Activated CD4-positive, alpha-beta T cell treated with anti-CD3 and anti-CD28 coated beads, Interleukin-2, amount 50 U/mL, for 1 hour (primary cell): Measurements from ENCODE around the gene CNTLN.
"Not testable (repeated sequence)": the region's sequence is repeated elsewhere in the genome, so short reads cannot be mapped to it uniquely, and the experiment has no call there.

Experiments
- DNase-seq: peaks from one replicate; pipeline ENCODE4 v3.0.0-alpha.2; 2020

The CNTLN gene

GRCh38 chr9:17433526-17433925, 298.7 kb downstream of the CNTLN start:
- no peak for DNase-seq

GRCh38 chr9:17436854-17437253, 302.0 kb downstream of the CNTLN start:
- no peak for DNase-seq

GRCh38 chr9:17437813-17438212, 303.0 kb downstream of the CNTLN start:
- no peak for DNase-seq

DNA sequence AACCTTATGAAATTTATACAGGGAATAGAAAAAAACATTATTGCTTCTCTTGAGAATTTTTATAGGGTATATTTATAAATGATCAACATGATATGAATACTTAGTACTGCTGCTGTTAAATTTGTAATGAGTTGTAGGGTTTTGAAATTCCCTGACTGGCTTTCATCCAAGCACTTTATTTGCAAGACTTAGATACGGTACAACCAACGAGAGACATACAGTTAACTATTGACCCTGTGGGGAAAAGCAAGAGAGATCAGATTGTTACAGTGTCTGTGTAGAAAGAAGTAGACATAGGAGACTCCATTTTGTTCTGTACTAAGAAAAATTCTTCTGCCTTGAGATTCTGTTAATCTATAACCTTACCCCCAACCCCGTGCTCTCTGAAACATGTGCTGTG, 310.3 kb downstream of the CNTLN start:
- DNase-seq = not testable (repeated sequence)

DNA sequence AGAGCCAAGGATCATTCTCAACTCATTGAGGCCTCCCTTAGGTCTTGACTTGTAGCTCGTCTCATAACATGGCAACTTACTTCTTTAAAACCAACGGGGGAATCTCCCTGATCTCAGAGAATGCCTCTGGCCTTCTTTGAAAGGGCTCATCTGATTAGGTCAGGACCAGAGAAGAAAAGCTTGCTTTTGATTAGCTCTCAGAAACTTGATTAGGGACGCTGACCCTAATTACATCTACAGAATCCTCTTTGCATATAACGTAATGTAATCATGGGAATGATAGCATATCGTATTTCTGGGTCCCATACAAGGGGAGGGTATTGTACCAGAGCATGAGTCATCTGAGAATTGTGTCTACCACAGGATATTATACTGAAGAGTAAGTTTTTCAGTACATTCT, 318.9 kb downstream of the CNTLN start:
- no peak for DNase-seq

DNA sequence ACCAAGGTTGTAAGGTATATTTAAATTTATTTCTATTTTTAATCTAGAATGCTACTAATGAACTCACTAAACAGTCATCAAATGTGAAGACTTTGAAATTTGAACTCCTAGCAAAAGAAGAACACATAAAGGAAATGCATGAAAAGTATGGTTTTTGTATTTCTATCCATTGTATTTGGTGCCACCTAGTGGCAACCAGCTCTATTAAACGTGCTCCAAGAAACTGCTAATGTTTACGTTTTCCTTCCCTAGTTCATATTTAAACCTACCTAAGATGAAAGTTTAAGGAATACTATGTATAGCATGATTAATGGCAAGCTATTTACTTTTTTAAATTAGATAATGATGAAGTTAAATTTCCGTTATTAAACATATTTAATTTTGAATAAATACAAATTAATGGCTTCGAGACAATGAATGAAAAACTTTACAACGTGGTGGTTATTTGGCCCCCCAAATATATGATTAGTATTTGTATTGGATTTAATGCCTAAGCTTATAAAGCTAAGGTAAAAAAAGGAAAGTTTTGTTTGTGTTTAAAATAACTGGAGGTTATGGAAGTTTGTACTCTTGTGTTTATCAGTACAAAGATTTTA, 328.1 kb downstream of the CNTLN start:
- DNase-seq = no peak

DNA sequence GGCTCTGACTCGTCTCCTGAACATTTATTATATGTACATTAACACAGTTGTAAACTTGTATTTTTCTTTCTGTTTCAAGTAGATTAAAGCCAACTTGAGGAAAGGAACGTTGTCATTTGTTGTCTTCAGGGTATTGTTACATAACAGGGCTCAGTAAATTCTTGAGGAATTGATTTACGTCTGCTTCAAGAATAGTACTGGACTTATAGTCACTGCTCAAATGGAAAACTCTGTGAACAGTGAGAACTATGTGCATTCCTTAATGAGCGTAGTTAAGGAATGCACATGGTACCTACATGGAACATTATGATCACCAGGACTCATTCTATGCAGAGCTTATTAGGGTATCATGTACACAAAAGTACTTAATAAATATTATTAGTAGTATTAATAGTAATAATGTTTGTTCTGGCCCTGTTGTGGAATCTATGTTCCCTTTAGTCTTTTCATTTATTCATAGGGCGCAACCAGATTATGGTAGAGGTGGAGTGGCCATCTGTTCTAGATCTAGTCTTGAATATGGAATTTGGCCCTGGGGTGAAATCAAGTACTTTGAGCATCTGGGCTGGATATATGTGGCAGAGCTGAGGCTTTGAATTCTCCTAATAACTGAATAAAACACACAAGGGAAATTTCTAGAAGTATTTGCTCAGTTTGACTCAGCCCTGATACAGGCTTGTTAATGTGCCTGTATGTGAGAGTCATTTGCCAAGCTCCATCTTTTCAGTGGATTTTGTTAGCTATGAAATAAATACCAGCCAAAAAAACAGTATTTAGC, 335.4 kb downstream of the CNTLN start:
- no peak for DNase-seq

DNA sequence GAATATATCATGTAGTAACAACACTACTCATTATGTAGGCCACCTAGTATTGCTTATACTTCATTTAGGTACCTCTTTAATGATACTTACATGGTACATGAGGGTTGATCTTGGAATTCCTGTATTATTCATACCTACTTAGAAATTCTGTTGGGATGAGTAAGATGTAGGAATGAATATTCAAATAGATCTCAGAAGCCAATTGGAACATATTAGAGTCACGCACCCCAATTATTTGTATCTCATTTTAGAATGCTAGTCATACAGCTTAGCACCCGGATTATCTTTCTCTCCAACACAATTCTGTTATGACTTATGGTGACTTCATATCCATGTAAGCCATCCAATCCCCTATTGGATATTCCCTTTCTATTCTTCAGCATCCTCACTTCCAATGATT, 337.3 kb downstream of the CNTLN start:
- DNase-seq = no peak

DNA sequence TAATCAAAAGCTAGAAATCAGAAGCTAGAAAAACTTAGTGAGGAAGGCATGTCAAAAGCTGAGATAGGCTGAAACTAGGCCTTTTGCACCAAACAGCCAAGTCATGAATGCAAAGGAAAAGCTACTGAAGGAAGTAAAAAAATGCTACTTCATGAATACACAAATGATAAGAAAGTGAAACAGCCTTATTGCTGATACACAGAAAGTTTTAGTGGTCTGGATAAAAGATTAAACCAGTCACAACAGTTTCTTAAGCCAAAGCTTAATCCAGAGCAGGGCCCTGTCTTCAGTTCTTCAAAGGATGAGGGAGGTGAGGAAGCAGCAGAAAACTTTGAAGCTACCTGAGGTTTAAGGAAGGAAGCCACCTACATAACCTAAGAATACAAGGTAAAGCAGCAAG, 341.6 kb downstream of the CNTLN start:
- DNase-seq = no peak

DNA sequence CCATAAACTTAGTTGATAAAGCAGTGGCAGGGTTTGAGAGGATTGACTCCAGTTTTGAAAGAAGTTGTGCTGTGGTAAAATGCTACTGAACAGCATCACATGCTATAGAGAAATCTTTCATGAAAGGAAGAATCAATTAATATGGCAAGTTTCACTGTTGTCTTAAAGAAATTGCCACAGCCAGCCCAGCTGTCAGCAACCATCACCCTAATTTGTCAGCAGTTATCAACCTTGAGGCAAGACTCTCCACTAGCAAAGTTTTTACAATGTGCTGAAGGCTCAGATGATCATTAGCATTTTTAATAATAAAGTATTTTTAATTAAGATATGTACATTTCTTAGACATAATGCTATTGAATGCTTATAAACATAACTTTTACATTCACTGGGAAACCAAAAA, 343.0 kb downstream of the CNTLN start:
- DNase-seq = no peak

- DNase-seq = no peak
Observed at GRCh38 chr9:17480966-17481365, 346.1 kb downstream of the CNTLN start.

- no peak for DNase-seq
Observed at GRCh38 chr9:17481565-17481964, 346.7 kb downstream of the CNTLN start.

DNA sequence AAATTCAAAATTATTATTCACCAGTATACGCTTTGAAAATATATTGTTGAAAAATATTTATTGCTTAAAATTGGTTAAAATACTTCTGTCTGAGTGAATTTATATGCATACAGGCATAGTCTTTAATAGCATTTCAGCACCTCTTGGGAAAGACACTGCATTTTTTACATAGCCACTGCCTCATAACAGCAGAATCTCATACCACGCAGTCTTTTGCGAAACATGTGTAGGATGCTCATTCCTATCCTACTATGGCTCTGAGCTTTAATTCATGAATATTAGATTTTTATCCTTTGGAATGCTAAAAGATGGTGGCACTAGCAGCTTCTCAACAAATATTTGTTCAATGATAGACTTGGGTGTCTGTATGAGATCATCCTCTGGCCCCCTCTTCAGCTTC, 350.1 kb downstream of the CNTLN start:
- no peak for DNase-seq

DNA sequence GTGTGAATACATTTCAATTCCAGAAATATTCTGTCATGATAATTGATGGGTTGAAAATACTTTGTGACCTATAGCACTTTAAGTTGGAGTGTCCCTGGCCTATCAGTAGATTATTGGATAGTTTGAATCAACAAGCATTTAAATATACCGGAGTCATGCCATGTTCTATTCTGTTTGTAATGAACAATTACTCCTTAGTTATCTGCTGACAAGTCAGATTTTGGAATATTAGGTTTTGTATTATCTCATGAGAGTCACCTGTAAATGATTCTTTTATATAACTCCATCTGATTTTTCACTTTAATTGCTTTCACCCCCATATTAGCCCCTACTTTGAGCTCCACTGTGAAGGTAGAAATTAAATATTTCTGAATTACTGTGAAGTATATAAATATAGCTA, 351.6 kb downstream of the CNTLN start:
- no peak for DNase-seq

DNA sequence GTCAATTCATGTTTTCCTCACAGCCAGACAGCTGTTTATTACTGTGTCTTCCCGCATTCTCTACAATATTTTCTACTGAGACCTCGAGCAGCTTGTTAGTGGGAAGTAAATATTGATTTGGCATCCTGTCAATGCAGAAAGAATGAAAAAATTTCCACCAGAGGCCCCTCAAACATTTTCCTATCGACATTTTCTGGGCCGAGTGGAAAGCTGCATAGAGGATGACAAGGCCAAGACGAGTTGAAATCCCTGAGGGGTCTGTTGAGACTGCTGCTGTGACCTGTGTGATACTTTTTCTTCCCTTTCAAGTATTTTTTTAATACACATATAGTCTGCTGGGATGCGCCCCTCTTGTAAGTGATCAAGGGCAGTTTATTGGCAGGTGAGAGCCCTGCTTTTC, 352.6 kb downstream of the CNTLN start:
- no peak for DNase-seq

GRCh38 chr9:17488662-17489061, 353.8 kb downstream of the CNTLN start:
- no peak for DNase-seq

DNA sequence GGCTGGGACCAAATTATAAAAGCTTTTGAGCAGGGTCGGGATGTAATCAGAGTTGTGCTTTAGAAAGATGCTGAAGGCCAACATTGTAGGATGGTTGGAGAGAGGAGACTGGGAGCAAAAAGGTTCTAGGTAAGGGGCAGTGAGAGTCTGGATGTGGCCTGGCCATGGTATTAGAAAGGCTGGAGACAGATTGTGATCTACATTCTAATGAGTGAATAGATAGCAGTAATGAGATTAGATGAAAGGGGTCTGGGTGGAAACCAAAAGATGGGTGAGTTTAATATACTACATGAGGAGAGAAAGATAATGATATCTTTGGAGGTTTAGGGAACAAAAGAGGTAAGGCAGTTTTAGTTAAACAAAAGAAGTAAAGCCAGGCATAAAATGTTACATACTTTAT, 355.3 kb downstream of the CNTLN start:
- no peak for DNase-seq

GRCh38 chr9:17491780-17492179, 356.9 kb downstream of the CNTLN start:
- no peak for DNase-seq

- no peak for DNase-seq
Observed at GRCh38 chr9:17503196-17503595, 368.4 kb downstream of the CNTLN start.

DNA sequence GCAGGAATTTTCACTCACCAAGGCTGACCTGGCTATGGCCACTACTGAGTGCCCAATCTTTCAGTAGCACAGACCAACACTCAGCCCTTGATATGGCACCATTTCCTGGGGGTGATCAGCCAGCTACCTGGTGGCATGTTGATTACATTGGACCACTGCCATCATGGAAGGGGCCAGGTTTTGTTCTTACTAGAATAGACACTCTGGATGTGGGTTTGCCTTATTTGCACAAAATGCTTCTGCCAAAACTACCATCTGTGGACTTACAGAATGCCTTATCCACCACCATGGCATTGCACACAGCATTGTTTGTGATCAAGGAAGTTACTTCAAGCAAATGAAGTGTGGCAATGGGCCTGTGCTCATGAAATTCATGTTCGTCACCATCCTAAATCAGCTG, 374.3 kb downstream of the CNTLN start:
- DNase-seq = no peak

DNA sequence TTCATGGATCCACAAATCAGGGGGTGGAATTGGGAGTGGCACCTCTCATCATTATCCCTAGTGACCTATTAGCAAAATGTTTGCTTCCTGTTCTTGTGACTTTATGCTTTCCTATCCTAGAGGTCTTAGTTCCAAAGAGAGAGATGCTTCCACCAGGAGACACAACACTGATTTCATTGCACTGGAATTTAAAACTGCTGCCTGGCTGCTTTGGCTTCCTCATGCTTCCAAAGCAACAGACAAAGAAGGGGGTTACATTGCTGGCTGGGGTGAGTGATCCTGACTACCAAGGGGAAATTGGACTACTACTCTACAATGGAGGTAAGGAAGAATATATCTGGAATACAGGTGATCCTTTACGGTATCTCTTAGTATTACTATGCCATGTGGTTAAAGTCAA, 374.9 kb downstream of the CNTLN start:
- no peak for DNase-seq

GRCh38 chr9:17519761-17520160, 384.9 kb downstream of the CNTLN start:
- DNase-seq = no peak

- no peak for DNase-seq
Observed at GRCh38 chr9:17520268-17521064, 385.6 kb downstream of the CNTLN start.
